HEK293 (cell line): ENCODE data around the gene SULT2B1.

Source experiments
- ZBTB20 ChIP-seq: fragments of 450-650 bp; formaldehyde crosslinking; IDR thresholded peaks from 2 replicates; pipeline ENCODE4 v1.5.1; 2016; ENCODE audit warnings: missing biosample characterization, missing genetic modification characterization
- ZBTB7A ChIP-seq: fragments of 450-650 bp; formaldehyde crosslinking; IDR thresholded peaks from 2 replicates; pipeline ENCODE4 v1.5.1; 2016; ENCODE audit warnings: low read depth, missing biosample characterization, missing genetic modification characterization
- ZNF10 ChIP-seq: fragments of 450-650 bp; formaldehyde crosslinking; IDR thresholded peaks from 2 replicates; pipeline ENCODE4 v1.5.1; 2017; ENCODE audit warnings: missing biosample characterization, missing genetic modification characterization
- ZNF548 ChIP-seq: fragments of 450-650 bp; formaldehyde crosslinking; IDR thresholded peaks from 2 replicates; pipeline ENCODE4 v1.5.1; 2016; ENCODE audit warnings: missing biosample characterization, missing genetic modification characterization
- TF ChIP-seq, protein P1 (sequence below): fragments of 450-650 bp; formaldehyde crosslinking; IDR thresholded peaks from 2 replicates; pipeline ENCODE4 v1.5.1; 2016; ENCODE audit warnings: missing biosample characterization, missing genetic modification characterization
- TF ChIP-seq, protein P2 (sequence below): fragments of 450-650 bp; formaldehyde crosslinking; IDR thresholded peaks from 2 replicates; pipeline ENCODE4 v1.5.1; 2016; ENCODE audit warnings: missing biosample characterization, missing genetic modification characterization

GRCh38 chr19:48603850-48604249, 51.9 kb downstream of the SULT2B1 start:
- TF ChIP-seq, protein P1, sequence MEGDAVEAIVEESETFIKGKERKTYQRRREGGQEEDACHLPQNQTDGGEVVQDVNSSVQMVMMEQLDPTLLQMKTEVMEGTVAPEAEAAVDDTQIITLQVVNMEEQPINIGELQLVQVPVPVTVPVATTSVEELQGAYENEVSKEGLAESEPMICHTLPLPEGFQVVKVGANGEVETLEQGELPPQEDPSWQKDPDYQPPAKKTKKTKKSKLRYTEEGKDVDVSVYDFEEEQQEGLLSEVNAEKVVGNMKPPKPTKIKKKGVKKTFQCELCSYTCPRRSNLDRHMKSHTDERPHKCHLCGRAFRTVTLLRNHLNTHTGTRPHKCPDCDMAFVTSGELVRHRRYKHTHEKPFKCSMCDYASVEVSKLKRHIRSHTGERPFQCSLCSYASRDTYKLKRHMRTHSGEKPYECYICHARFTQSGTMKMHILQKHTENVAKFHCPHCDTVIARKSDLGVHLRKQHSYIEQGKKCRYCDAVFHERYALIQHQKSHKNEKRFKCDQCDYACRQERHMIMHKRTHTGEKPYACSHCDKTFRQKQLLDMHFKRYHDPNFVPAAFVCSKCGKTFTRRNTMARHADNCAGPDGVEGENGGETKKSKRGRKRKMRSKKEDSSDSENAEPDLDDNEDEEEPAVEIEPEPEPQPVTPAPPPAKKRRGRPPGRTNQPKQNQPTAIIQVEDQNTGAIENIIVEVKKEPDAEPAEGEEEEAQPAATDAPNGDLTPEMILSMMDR (tag by site-specific recombination): no peak
- TF ChIP-seq, protein P2, sequence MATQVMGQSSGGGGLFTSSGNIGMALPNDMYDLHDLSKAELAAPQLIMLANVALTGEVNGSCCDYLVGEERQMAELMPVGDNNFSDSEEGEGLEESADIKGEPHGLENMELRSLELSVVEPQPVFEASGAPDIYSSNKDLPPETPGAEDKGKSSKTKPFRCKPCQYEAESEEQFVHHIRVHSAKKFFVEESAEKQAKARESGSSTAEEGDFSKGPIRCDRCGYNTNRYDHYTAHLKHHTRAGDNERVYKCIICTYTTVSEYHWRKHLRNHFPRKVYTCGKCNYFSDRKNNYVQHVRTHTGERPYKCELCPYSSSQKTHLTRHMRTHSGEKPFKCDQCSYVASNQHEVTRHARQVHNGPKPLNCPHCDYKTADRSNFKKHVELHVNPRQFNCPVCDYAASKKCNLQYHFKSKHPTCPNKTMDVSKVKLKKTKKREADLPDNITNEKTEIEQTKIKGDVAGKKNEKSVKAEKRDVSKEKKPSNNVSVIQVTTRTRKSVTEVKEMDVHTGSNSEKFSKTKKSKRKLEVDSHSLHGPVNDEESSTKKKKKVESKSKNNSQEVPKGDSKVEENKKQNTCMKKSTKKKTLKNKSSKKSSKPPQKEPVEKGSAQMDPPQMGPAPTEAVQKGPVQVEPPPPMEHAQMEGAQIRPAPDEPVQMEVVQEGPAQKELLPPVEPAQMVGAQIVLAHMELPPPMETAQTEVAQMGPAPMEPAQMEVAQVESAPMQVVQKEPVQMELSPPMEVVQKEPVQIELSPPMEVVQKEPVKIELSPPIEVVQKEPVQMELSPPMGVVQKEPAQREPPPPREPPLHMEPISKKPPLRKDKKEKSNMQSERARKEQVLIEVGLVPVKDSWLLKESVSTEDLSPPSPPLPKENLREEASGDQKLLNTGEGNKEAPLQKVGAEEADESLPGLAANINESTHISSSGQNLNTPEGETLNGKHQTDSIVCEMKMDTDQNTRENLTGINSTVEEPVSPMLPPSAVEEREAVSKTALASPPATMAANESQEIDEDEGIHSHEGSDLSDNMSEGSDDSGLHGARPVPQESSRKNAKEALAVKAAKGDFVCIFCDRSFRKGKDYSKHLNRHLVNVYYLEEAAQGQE (tag by site-specific recombination): no peak
- TF ChIP-seq ZNF548 (tag by site-specific recombination): no peak
- no peak for TF ChIP-seq ZBTB7A (tag by site-specific recombination)
- TF ChIP-seq ZNF10 (tag by site-specific recombination): no peak
- no peak for TF ChIP-seq ZBTB20 (tag by site-specific recombination)
